ENCODE data around the gene ADRA1B. TPM values are rescaled to one million over a fixed set of nuclear protein-coding genes. Genes with fewer than 3 reads are reported as not detected.
"Not testable (repeated sequence)": the region's sequence is repeated elsewhere in the genome, so short reads cannot be mapped to it uniquely, and the experiment has no call there.

Gene ADRA1B
- total RNA-seq, 4 donors from 2014 or later: 0.67 to 5.3 (median 3.0) TPM

GRCh38 chr5:159963935-159964334 is 47.7 kb downstream of the ADRA1B start:
- no peak overlapping the region for H3K4me3 ChIP-seq
- no peaks in the 10 kb centered on the region for H3K36me3 ChIP-seq
- no peak for TF ChIP-seq POLR2AphosphoS5 (IDR thresholded peaks at IDR 0.05)
- no peak for TF ChIP-seq CTCF (IDR thresholded peaks at IDR 0.05)
- TF ChIP-seq POLR2A (IDR thresholded peaks at IDR 0.05): no peak
- no peak for TF ChIP-seq EP300 (IDR thresholded peaks at IDR 0.05)
- no peaks in the 10 kb centered on the region for H3K4me1 ChIP-seq
- peaks cover 43% of the 10 kb centered on the region for H3K27me3 ChIP-seq
- 72 to 80% methylated on average over 1 to 6 of the region's 6 CpGs for WGBS, 2 donors (ENCODE audit: low coverage in 1 of 2)
- no peak for ATAC-seq
- no peaks in the 10 kb centered on the region for H3K9me3 ChIP-seq
- H3K27ac ChIP-seq: no peak overlapping the region

DNA sequence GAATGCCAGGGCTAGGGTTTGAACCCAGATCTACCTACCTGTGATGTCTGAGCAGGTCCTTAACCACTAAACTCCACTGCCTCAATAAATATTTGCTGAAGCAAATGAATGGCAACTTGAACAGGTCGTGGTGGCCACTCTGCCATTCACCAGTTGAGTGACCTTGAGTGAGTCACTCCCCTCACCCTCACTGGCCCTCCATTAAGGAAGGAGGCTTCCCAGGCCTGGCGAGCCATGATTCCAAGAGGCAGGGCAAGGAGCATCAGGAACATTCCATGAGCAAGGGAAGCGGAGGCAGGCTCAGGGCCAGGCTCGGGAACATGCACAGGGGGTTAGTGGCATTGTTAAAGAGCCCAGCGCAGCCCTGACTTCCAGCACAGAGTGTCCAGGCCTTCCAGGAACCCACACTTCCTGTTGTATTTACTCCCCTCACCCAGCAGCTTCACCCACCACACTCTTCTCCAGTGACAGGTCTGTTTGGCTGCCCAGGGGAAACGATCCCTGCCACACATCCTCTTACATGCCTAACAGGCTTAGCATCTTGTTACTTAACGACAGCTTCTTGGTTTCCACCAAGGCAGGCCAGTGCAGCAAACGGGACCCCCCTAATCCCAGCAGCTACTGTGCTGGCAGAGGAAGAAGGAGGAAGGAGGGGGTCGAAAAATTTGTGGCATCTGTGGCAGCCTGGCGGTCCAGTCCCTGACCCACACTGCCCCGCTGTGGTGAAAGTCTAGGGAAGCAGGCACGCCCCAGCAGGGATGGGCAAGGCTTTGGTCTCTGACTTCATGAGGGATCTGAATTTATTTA is 49.0 kb downstream of the ADRA1B start:
- Histone ChIP-seq H3K27ac (no peak overlapping the region), H3K9me3 (no peaks in the 10 kb centered on the region), H3K4me3 (no peak overlapping the region), H3K27me3 (peaks cover 46% of the 10 kb centered on the region), H3K36me3 (no peaks in the 10 kb centered on the region), H3K4me1 (no peaks in the 10 kb centered on the region)
- WGBS, 2 donors (ENCODE audit: low coverage in 1 of 2): 20% methylated on average over 1 to 7 of the region's 12 CpGs
- no peak for TF ChIP-seq POLR2AphosphoS5 (IDR thresholded peaks at IDR 0.05)
- TF ChIP-seq CTCF (IDR thresholded peaks at IDR 0.05): peak in 3 of 4 experiments; percentile 13 to 38 (median 21)
- no peak for ATAC-seq

DNA sequence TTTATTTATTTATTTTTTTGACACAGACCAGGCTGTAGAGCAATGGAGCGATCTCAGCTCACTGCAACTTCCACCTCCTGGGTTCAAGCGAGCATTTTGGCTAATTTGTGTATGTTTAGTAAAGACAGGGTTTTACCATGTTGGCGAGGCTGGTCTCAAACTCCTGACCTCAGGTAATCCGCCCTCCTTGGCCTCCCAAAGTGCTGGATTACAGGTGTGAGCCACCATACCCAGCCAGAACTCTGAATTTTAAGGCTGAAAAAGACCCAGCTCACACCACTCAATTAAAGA is 49.5 kb downstream of the ADRA1B start:
- not testable (repeated sequence) for H3K36me3 ChIP-seq, ATAC-seq, H3K9me3 ChIP-seq, H3K4me3 ChIP-seq, H3K4me1 ChIP-seq, H3K27ac ChIP-seq
- peaks cover 52% of the 10 kb centered on the region for H3K27me3 ChIP-seq
- WGBS, 2 donors (ENCODE audit: low coverage in 1 of 2): 68 to 70% methylated on average over 2 to 4 of the region's 4 CpGs

DNA sequence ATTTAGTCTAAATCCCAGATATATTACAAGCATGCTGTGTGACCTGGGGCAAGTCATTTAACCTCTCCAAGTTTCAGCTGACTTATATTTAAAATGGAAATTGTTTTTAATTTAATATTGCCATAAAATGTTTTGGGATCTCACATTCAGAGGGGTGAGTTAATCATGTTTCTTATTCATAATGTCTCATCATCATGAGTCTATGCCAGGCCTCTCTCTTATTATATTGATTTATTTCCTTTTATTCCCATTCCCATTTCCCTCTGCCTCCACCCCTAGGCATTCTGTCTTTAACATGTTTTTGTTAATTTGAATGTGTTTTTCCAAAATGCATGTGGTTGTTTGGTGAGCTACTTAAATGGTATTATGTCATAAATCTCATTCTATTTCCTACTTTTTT is 53.7 kb downstream of the ADRA1B start:
- no peak for TF ChIP-seq EP300 (IDR thresholded peaks at IDR 0.05)
- no peak for TF ChIP-seq POLR2A (IDR thresholded peaks at IDR 0.05)
- no peak for TF ChIP-seq POLR2AphosphoS5 (IDR thresholded peaks at IDR 0.05)
- no peak for TF ChIP-seq CTCF (IDR thresholded peaks at IDR 0.05)
- ATAC-seq: no peak

GRCh38 chr5:159971038-159971437 is 54.8 kb downstream of the ADRA1B start:
- no peak overlapping the region for H3K27ac ChIP-seq
- TF ChIP-seq EP300 (IDR thresholded peaks at IDR 0.05) (no peak), CTCF (IDR thresholded peaks at IDR 0.05) (no peak), POLR2AphosphoS5 (IDR thresholded peaks at IDR 0.05) (no peak), POLR2A (IDR thresholded peaks at IDR 0.05) (no peak)
- WGBS, 2 donors (ENCODE audit: low coverage in 1 of 2): 86 to 93% methylated on average over 2 to 4 of the region's 4 CpGs
- peaks cover 80% of the 10 kb centered on the region for H3K27me3 ChIP-seq
- no peaks in the 10 kb centered on the region for H3K36me3 ChIP-seq
- H3K4me3 ChIP-seq: no peak overlapping the region
- H3K9me3 ChIP-seq: no peaks in the 10 kb centered on the region
- ATAC-seq: no peak
- peaks cover 0 to 14% (median 0%) of the 10 kb centered on the region in 3 donors for H3K4me1 ChIP-seq

More for the DNA sequence above, 53.7 kb downstream of the ADRA1B start:
- H3K27ac ChIP-seq: no peak overlapping the region
- no peaks in the 10 kb centered on the region for H3K9me3 ChIP-seq
- no peaks in the 10 kb centered on the region for H3K36me3 ChIP-seq
- peaks cover 83% of the 10 kb centered on the region for H3K27me3 ChIP-seq
- no peak overlapping the region for H3K4me3 ChIP-seq
- peaks cover 0 to 14% (median 0%) of the 10 kb centered on the region in 3 donors for H3K4me1 ChIP-seq
